ENCODE data around the gene MRPL17. TPM values are rescaled to one million over a fixed set of nuclear protein-coding genes. Genes with fewer than 3 reads are reported as not detected.

MRPL17 gene
- total and polyA plus RNA-seq, 9 of the 15 experiments (the other 6 are each of a cell fraction or from before 2014, with no cell fraction given) = 33.9 to 81.6 (median 43.9) TPM

DNA sequence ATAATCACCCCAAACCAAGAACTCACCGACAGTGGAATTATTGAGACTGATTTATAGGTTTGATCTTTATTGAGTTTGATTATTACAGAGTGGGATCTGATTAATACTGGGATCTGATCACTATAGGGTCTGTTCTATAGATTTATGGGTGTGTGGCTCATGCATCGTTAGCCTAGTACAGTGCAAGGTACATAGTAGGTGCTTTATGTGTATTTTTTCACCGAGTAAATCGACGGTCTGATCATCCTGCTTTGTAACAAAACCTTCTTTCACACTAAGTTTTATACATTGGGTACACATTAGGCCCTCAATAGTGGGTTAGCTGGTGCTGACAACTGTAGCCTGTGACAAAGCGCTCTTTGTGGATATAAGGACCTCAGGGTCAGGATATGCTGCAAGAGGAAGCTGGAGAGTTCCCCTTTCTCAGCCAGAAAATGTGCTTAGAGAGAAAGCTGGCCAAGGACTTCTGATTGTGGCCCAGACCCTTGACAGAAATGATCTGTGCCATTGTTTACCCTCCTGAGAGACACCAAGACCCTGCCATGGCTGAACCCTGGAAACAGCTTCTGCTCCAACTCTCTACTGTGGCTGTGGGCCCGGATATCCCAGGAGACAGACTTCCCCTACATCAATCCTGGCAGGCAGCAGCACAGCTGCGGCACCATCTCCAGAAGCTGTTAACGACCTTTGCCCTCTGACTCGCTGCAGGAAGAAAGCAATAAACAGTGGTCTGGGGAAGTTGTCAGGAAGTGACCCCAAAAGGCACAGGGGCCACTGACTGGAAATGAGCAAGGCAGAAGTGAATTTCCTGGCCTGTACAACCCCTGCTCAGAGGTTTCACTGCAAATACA is 47.8 kb downstream of the MRPL17 start (continued):
- TF ChIP-seq, protein P1, sequence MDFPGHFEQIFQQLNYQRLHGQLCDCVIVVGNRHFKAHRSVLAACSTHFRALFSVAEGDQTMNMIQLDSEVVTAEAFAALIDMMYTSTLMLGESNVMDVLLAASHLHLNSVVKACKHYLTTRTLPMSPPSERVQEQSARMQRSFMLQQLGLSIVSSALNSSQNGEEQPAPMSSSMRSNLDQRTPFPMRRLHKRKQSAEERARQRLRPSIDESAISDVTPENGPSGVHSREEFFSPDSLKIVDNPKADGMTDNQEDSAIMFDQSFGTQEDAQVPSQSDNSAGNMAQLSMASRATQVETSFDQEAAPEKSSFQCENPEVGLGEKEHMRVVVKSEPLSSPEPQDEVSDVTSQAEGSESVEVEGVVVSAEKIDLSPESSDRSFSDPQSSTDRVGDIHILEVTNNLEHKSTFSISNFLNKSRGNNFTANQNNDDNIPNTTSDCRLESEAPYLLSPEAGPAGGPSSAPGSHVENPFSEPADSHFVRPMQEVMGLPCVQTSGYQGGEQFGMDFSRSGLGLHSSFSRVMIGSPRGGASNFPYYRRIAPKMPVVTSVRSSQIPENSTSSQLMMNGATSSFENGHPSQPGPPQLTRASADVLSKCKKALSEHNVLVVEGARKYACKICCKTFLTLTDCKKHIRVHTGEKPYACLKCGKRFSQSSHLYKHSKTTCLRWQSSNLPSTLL (IDR thresholded peaks at IDR 0.05) = no peak
- TF ChIP-seq BCOR (IDR thresholded peaks at IDR 0.05) = no peak
- peak; percentile 97 for TF ChIP-seq ZKSCAN1 (IDR thresholded peaks at IDR 0.05; ENCODE audit: low read depth, low read length)
- no peak for TF ChIP-seq FUS (optimal IDR thresholded peaks at IDR 0.05; ENCODE audit: low read depth, low read length)
- TF ChIP-seq ARID1B (IDR thresholded peaks at IDR 0.05) = 0 out of 2 replicates have a peak, but pooled peaks have one; percentile 23
- TF ChIP-seq OTX1 (CRISPR knock-in tag; IDR thresholded peaks at IDR 0.05) = no peak
- TF ChIP-seq PHF21A (IDR thresholded peaks at IDR 0.05; ENCODE audit: borderline replicate concordance, low read depth) = no peak
- TF ChIP-seq PTRF (tag; IDR thresholded peaks at IDR 0.05) = no peak
- TF ChIP-seq CTBP1 (IDR thresholded peaks at IDR 0.05; ENCODE audit: borderline replicate concordance) = peak; percentile 24; the same call in 1 of the 2 replicates
- TF ChIP-seq, protein P2, sequence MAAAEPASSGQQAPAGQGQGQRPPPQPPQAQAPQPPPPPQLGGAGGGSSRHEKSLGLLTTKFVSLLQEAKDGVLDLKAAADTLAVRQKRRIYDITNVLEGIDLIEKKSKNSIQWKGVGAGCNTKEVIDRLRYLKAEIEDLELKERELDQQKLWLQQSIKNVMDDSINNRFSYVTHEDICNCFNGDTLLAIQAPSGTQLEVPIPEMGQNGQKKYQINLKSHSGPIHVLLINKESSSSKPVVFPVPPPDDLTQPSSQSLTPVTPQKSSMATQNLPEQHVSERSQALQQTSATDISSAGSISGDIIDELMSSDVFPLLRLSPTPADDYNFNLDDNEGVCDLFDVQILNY (CRISPR knock-in tag; IDR thresholded peaks at IDR 0.05) = no peak
- TF ChIP-seq, protein P3, sequence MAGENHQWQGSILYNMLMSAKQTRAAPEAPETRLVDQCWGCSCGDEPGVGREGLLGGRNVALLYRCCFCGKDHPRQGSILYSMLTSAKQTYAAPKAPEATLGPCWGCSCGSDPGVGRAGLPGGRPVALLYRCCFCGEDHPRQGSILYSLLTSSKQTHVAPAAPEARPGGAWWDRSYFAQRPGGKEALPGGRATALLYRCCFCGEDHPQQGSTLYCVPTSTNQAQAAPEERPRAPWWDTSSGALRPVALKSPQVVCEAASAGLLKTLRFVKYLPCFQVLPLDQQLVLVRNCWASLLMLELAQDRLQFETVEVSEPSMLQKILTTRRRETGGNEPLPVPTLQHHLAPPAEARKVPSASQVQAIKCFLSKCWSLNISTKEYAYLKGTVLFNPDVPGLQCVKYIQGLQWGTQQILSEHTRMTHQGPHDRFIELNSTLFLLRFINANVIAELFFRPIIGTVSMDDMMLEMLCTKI (IDR thresholded peaks at IDR 0.05; ENCODE audit: partially characterized antibody) = no peak
- no peak for TF ChIP-seq TAF15 (IDR thresholded peaks at IDR 0.05; ENCODE audit: low read depth, low read length)
- no peak for TF ChIP-seq ZNF41 (CRISPR knock-in tag; conservative IDR thresholded peaks at IDR 0.05)
- no peak for TF ChIP-seq ADNP (tag; IDR thresholded peaks at IDR 0.05)
- TF ChIP-seq ESRRA (IDR thresholded peaks at IDR 0.05; ENCODE audit: borderline replicate concordance, low read depth) = no peak
- TF ChIP-seq, protein P4, sequence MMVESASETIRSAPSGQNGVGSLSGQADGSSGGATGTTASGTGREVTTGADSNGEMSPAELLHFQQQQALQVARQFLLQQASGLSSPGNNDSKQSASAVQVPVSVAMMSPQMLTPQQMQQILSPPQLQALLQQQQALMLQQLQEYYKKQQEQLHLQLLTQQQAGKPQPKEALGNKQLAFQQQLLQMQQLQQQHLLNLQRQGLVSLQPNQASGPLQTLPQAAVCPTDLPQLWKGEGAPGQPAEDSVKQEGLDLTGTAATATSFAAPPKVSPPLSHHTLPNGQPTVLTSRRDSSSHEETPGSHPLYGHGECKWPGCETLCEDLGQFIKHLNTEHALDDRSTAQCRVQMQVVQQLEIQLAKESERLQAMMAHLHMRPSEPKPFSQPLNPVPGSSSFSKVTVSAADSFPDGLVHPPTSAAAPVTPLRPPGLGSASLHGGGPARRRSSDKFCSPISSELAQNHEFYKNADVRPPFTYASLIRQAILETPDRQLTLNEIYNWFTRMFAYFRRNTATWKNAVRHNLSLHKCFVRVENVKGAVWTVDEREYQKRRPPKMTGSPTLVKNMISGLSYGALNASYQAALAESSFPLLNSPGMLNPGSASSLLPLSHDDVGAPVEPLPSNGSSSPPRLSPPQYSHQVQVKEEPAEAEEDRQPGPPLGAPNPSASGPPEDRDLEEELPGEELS (CRISPR knock-in tag; IDR thresholded peaks at IDR 0.05; ENCODE audit: borderline replicate concordance) = no peak
- no peak for TF ChIP-seq ZC3H4 (CRISPR knock-in tag; IDR thresholded peaks at IDR 0.05; ENCODE audit: borderline replicate concordance)
- TF ChIP-seq CBFA2T2 (conservative IDR thresholded peaks at IDR 0.05) = 0 out of 2 replicates have a peak, but pooled peaks have one; percentile 15
- TF ChIP-seq, protein P5, sequence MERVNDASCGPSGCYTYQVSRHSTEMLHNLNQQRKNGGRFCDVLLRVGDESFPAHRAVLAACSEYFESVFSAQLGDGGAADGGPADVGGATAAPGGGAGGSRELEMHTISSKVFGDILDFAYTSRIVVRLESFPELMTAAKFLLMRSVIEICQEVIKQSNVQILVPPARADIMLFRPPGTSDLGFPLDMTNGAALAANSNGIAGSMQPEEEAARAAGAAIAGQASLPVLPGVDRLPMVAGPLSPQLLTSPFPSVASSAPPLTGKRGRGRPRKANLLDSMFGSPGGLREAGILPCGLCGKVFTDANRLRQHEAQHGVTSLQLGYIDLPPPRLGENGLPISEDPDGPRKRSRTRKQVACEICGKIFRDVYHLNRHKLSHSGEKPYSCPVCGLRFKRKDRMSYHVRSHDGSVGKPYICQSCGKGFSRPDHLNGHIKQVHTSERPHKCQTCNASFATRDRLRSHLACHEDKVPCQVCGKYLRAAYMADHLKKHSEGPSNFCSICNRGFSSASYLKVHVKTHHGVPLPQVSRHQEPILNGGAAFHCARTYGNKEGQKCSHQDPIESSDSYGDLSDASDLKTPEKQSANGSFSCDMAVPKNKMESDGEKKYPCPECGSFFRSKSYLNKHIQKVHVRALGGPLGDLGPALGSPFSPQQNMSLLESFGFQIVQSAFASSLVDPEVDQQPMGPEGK (CRISPR knock-in tag; IDR thresholded peaks at IDR 0.05; ENCODE audit: borderline replicate concordance) = no peak
- no peak for TF ChIP-seq MIER1 (IDR thresholded peaks at IDR 0.05; ENCODE audit: low read depth)

All from K562 (cell line).